Heart left ventricle (tissue), 16 donors: ENCODE results near the gene KNG1. TPM values are rescaled to one million over a fixed set of nuclear protein-coding genes. Genes with fewer than 3 reads are reported as not detected.

Experiments
- ATAC-seq, 4 donors: fragments of 200-7000 bp; cut with Tn5 transposase; one replicate each; pipeline ENCODE4 v1.9.1; 2020 to 2022; ENCODE audit warnings: moderate library complexity in 4 of 4, mild to moderate bottlenecking in 3 of 4, moderate number of reproducible peaks in 1 of 4
- DNase-seq, 5 donors: peaks; one replicate each; pipeline ENCODE4 v3.0.0-alpha.2; 2020
- H3K27ac ChIP-seq, 12 donors: fragments of 200-600 bp; sonication (generic) in 4 of 12; one replicate each; pipeline versions ENCODE4 v1.5.0 to v1.8.0; 2016 to 2022; ENCODE audit warnings: mild to moderate bottlenecking in 2 of 12
- H3K27me3 ChIP-seq, 9 donors: fragments of 200-600 bp; sonication (generic) in 2 of 9; one replicate each; pipeline versions ENCODE4 v1.5.1 to v1.8.0; 2016 to 2022; ENCODE audit warnings: mild to moderate bottlenecking in 3 of 9
- H3K36me3 ChIP-seq, 9 donors: fragments of 200-600 bp; sonication (generic) in 2 of 9; one replicate each; pipeline versions ENCODE4 v1.5.0 to v1.8.0; 2018 to 2022; ENCODE audit warnings: mild to moderate bottlenecking in 2 of 9
- H3K4me1 ChIP-seq, 12 donors: fragments of 200-600 bp; sonication (generic) in 4 of 12; one replicate each; pipeline versions ENCODE4 v1.5.0 to v1.8.0; 2016 to 2022; ENCODE audit warnings: mild to moderate bottlenecking in 3 of 12
- H3K4me3 ChIP-seq, 12 donors: fragments of 200-600 bp; sonication (generic) in 4 of 12; one replicate each; pipeline versions ENCODE4 v1.5.0 to v1.8.0; 2017 to 2022; ENCODE audit warnings: mild to moderate bottlenecking in 9 of 12, moderate library complexity in 4 of 12
- H3K9me3 ChIP-seq, 12 donors: fragments of 200-600 bp; sonication (generic) in 4 of 12; one replicate each; pipeline versions ENCODE4 v1.5.0 to v1.8.0; 2016 to 2022; ENCODE audit warnings: mild to moderate bottlenecking in 1 of 12
- POLR2A ChIP-seq, 2 donors: fragments of 450-650 bp; IDR thresholded peaks; one replicate each; pipeline ENCODE4 v1.6.1; 2017; ENCODE audit warnings: antibody characterized with exemption in 2 of 2, mild to moderate bottlenecking in 2 of 2, moderate library complexity in 2 of 2
- WGBS, 4 donors: extraction: QIAGEN DNeasy Blood & Tissue Kit in 2 of 4; methylation state at CpG; one replicate each; pipeline versions ENCODE4 v1.1.5 to v1.1.7; 2013 to 2018; 5-methylcytosine and 5-hydroxymethylcytosine counted together
- intact Hi-C, 10 donors: fragments of 100-400 bp; cut with DNase I; formaldehyde crosslinking; loops; one replicate each; pipeline versions ENCODE4 v1.11.1 to v1.14.2; 2022
- polyA plus RNA-seq, 2 donors: library from polyadenylated mRNA; stranded (reverse); fragments of 200-250 nt; gene quantifications; one replicate each; pipeline ENCODE4 v1.2.3, GENCODE V29; 2013
- total RNA-seq, 9 donors: library from RNA; depleted of rRNA in 2 of 9; stranded (reverse); fragments of >200 nt in 2 of 9; fragmentation: NEBNext Ultra II Directional in 3 of 9; extraction: Animal tissue kit (Norgen Biotek cat#: 25700) in 3 of 9; gene quantifications; one replicate each; pipeline versions ENCODE4 v1.1.0 to v1.2.4, GENCODE V29; 2016 to 2023
- TF ChIP-seq, protein P1 (sequence below), 12 donors: fragments of 200-600 bp; sonication (generic) in 4 of 12; IDR thresholded peaks; one replicate each; pipeline versions ENCODE4 v1.5.0 to v1.8.0; 2018 to 2022; ENCODE audit warnings: antibody characterized with exemption in 12 of 12, mild to moderate bottlenecking in 5 of 12
- donor health status: ischemic (EF 13 %, LVEDD 7.1; RV severe dilation, severe dysfunction).
- donor health status: healthy with polysubstance abuse.
- donor health status: DM: no; HTN: yes; CAD: no.
- donor health status: DM: no; HTN: no; CAD: no.
- donor health status: ischemic (EF 25% LVEDD 6.9; RV normal size, moderate dysfunction).
- donor health status: ischemic (EF 25% LVEDD 5.7; RV mildly dilated, moderate dysfunction).
- donor health status: healthy.
- donor health status: DM: yes; HTN: yes; CAD: no.
- donor health status: ischemic (EF 35%, LVEDD 5.7; RV mildly dilated, moderate dysfunction).
- donor health status: nonischemic (EF 11% LVEDD 7.7; RV severe dilation, severe dysfunction).
- donor health status: DM: yes; HTN: yes; CAD: no.
- donor health status: PGD.
- donor health status: ischemic (EF 29% LVEDD 5.4; RV normal size, mild dysfunction).
- donor health status: nonischemic (EF 23%, LVEDD 6.1; RV moderate dilation, normal function).

Gene KNG1
- total and polyA plus RNA-seq, 11 donors: 0.11 to 1.0 (median 0.21) TPM; not detected in 5

DNA sequence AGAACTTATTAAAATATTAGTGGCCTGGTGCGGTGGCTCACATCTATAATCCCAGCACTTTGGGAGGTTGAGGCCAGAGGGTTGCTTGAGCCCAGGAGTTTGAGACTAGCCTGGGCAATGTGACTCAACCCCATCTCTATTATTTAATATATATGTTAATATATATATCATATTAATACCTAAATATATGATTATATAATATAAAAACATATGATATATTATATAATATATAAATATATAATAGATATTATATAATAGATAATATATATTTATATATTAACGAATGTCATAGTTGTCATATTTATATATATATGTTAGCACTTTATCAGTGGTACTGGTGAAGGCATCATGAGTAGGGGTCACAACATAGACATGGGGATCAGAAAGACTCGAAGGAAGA is 46.1 kb upstream of the KNG1 start:
- no peaks in the 10 kb centered on the region for H3K9me3 ChIP-seq
- no peak overlapping the region for H3K4me3 ChIP-seq
- no peak overlapping the region for H3K27ac ChIP-seq
- H3K27me3 ChIP-seq: peaks cover 0 to 18% (median 0%) of the 10 kb centered on the region in 9 donors
- H3K36me3 ChIP-seq: no peaks in the 10 kb centered on the region
- DNase-seq: no peak
- TF ChIP-seq POLR2A (IDR thresholded peaks at IDR 0.05): no peak
- TF ChIP-seq, protein P1, sequence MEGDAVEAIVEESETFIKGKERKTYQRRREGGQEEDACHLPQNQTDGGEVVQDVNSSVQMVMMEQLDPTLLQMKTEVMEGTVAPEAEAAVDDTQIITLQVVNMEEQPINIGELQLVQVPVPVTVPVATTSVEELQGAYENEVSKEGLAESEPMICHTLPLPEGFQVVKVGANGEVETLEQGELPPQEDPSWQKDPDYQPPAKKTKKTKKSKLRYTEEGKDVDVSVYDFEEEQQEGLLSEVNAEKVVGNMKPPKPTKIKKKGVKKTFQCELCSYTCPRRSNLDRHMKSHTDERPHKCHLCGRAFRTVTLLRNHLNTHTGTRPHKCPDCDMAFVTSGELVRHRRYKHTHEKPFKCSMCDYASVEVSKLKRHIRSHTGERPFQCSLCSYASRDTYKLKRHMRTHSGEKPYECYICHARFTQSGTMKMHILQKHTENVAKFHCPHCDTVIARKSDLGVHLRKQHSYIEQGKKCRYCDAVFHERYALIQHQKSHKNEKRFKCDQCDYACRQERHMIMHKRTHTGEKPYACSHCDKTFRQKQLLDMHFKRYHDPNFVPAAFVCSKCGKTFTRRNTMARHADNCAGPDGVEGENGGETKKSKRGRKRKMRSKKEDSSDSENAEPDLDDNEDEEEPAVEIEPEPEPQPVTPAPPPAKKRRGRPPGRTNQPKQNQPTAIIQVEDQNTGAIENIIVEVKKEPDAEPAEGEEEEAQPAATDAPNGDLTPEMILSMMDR (IDR thresholded peaks at IDR 0.05): no peak
- ATAC-seq: no peak
- H3K4me1 ChIP-seq: no peaks in the 10 kb centered on the region
- intact Hi-C loops: no loop called here
- WGBS, 4 donors: 87 to 96% (median 89%) methylated on average over 3 of the region's 3 CpGs

GRCh38 chr3:186678604-186679003 is 38.6 kb upstream of the KNG1 start:
- TF ChIP-seq POLR2A (IDR thresholded peaks at IDR 0.05): no peak
- TF ChIP-seq, protein P1 (IDR thresholded peaks at IDR 0.05): no peak
- H3K27me3 ChIP-seq: peaks cover 0 to 16% (median 4%) of the 10 kb centered on the region in 9 donors

DNA sequence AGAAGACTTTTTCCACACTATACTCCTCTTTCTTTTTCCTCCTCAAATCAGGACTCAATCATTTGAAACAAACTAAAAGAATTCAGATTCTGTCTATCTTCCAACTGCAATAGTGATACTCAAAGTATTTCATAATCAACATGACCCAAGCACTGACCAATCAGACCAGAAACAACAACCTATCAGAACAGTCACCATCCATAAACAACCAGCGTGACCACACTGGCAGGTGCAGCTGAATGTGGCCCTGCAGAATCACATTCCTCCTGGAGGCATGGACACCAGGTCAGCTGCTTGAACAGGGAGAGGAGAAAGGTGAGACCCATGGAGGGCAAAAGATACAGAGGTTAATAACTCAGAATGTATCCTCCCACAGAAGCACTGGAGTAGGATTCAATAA is 38.0 kb upstream of the KNG1 start:
- TF ChIP-seq POLR2A (IDR thresholded peaks at IDR 0.05): no peak
- TF ChIP-seq, protein P1 (IDR thresholded peaks at IDR 0.05): no peak
- no peak for ATAC-seq
- DNase-seq: no peak
- WGBS, 4 donors: 75 to 94% (median 84%) methylated on average over 1 of the region's 1 CpG
- no peaks in the 10 kb centered on the region for H3K9me3 ChIP-seq
- H3K4me1 ChIP-seq: no peaks in the 10 kb centered on the region
- H3K27me3 ChIP-seq: peaks cover 0 to 16% (median 0%) of the 10 kb centered on the region in 9 donors
- no peaks in the 10 kb centered on the region for H3K36me3 ChIP-seq
- intact Hi-C loops: no loop called here
- H3K27ac ChIP-seq: no peak overlapping the region
- H3K4me3 ChIP-seq: no peak overlapping the region

More at GRCh38 chr3:186678604-186679003, 38.6 kb upstream of the KNG1 start:
- intact Hi-C loops: no loop called here
- Histone ChIP-seq H3K4me3 (no peak overlapping the region), H3K4me1 (no peaks in the 10 kb centered on the region), H3K27ac (no peak overlapping the region), H3K9me3 (no peaks in the 10 kb centered on the region), H3K36me3 (no peaks in the 10 kb centered on the region)
- ATAC-seq (no peak), DNase-seq (no peak)

- 95 to 100% (median 96%) methylated on average over 1 of the region's 1 CpG for WGBS, 4 donors
- H3K27ac ChIP-seq: no peak overlapping the region
- intact Hi-C loops: no loop called here
- H3K4me1 ChIP-seq: no peaks in the 10 kb centered on the region
- peaks cover 0 to 4% (median 0%) of the 10 kb centered on the region in 12 donors for H3K9me3 ChIP-seq
- H3K27me3 ChIP-seq: peaks cover 0 to 11% (median 0%) of the 10 kb centered on the region in 9 donors
- TF ChIP-seq, protein P1 (IDR thresholded peaks at IDR 0.05): no peak
- TF ChIP-seq POLR2A (IDR thresholded peaks at IDR 0.05): no peak
- H3K36me3 ChIP-seq: no peaks in the 10 kb centered on the region
- ATAC-seq (no peak), DNase-seq (no peak)
- no peak overlapping the region for H3K4me3 ChIP-seq
These were observed 36.3 kb upstream of the KNG1 start for GRCh38 chr3:186680869-186681268.
